ENCODE results near the gene PLEKHB2.

GRCh38 chr2:131145040-131145439 is 39.9 kb downstream of the PLEKHB2 start:
- TF ChIP-seq, protein P1, sequence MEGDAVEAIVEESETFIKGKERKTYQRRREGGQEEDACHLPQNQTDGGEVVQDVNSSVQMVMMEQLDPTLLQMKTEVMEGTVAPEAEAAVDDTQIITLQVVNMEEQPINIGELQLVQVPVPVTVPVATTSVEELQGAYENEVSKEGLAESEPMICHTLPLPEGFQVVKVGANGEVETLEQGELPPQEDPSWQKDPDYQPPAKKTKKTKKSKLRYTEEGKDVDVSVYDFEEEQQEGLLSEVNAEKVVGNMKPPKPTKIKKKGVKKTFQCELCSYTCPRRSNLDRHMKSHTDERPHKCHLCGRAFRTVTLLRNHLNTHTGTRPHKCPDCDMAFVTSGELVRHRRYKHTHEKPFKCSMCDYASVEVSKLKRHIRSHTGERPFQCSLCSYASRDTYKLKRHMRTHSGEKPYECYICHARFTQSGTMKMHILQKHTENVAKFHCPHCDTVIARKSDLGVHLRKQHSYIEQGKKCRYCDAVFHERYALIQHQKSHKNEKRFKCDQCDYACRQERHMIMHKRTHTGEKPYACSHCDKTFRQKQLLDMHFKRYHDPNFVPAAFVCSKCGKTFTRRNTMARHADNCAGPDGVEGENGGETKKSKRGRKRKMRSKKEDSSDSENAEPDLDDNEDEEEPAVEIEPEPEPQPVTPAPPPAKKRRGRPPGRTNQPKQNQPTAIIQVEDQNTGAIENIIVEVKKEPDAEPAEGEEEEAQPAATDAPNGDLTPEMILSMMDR (IDR thresholded peaks at IDR 0.05) = no peak
- TF ChIP-seq POLR2A (IDR thresholded peaks at IDR 0.05) = no peak

Data from testis (tissue), 2 donors.